Measurements from ENCODE around the gene UGT1A3. TPM values are rescaled to one million over a fixed set of nuclear protein-coding genes. Genes with fewer than 3 reads are reported as not detected.
A peak's percentile ranks its signal among the peaks of the same experiment; 100 is the strongest.

The UGT1A3 gene
- total and polyA plus RNA-seq, 8 donors: not detected

DNA sequence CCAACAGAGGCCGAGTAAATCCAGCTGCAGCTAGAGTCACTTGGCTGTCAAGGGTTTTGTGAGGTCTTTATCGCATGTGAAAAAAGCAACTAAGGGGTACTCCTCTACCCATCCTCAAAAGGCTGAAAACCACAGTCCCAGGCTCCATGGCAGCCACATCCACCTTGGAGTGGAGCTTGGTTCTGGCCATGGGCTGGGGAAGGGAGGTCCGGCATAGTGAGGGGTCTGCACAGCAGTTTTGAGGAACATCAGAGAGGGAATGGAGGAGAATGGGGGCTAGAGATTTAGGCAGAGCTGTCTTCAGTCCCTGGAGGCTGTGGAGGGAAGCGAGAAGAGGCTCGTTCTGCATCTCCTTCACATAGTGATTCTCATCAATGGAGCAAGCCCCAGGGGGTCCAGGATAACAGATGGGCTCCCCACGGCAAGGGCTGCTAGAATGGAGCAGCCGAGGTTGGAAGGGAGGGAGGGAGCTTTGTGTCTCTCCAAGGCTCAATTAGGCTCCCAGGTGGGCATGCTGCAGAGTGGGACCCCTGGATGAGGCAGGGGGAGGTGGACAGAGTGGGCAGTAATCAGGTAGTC lies 70.3 kb downstream of the UGT1A3 start:
- intact Hi-C loops (cut with DNase I): no loop called here
- no peak for FAIRE-seq
- no peaks in the 10 kb centered on the region for H3K4me1 ChIP-seq
- H3K36me3 ChIP-seq: no peaks in the 10 kb centered on the region
- no peaks in the 10 kb centered on the region for H3K9me3 ChIP-seq
- no peak for ATAC-seq
- WGBS, 2 donors: 44 to 51% methylated on average over 7 of the region's 7 CpGs
- peak in 1 of 6 donors; percentile 24 for DNase-seq
- H3K4me3 ChIP-seq: no peak overlapping the region
- no peaks in the 10 kb centered on the region for H3K27me3 ChIP-seq
- no peak overlapping the region for H3K27ac ChIP-seq
- TF ChIP-seq, protein P1, sequence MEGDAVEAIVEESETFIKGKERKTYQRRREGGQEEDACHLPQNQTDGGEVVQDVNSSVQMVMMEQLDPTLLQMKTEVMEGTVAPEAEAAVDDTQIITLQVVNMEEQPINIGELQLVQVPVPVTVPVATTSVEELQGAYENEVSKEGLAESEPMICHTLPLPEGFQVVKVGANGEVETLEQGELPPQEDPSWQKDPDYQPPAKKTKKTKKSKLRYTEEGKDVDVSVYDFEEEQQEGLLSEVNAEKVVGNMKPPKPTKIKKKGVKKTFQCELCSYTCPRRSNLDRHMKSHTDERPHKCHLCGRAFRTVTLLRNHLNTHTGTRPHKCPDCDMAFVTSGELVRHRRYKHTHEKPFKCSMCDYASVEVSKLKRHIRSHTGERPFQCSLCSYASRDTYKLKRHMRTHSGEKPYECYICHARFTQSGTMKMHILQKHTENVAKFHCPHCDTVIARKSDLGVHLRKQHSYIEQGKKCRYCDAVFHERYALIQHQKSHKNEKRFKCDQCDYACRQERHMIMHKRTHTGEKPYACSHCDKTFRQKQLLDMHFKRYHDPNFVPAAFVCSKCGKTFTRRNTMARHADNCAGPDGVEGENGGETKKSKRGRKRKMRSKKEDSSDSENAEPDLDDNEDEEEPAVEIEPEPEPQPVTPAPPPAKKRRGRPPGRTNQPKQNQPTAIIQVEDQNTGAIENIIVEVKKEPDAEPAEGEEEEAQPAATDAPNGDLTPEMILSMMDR (IDR thresholded peaks at IDR 0.05): no peak

DNA sequence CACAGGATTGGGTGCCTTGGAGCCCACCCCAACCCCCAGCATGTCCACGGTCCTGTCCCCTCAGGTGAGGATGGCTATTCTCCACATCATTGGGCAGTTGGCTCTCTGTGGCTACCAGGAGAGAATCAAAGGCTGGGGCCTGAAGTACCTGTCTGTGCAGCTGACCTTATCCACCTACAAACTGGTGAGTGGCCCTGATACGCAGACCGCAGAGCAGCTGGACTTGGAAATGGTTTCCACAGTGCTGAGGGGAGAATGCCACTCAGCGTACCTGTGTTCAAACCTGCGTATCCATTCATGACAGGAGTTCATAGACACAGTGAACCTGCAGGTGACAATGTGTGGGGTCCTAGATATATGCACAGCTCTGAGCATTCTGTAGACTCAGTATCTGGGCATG lies 70.9 kb downstream of the UGT1A3 start:
- Histone ChIP-seq H3K36me3 (no peaks in the 10 kb centered on the region), H3K27ac (no peak overlapping the region), H3K4me3 (no peak overlapping the region), H3K4me1 (no peaks in the 10 kb centered on the region), H3K9me3 (no peaks in the 10 kb centered on the region), H3K27me3 (no peaks in the 10 kb centered on the region)
- FAIRE-seq (no peak), DNase-seq (peak in 1 of 6 donors; percentile 17), ATAC-seq (no peak)
- intact Hi-C loops (cut with DNase I): no loop called here
- TF ChIP-seq, protein P1 (IDR thresholded peaks at IDR 0.05): no peak
- WGBS, 2 donors: 46 to 74% methylated on average over 5 of the region's 5 CpGs

DNA sequence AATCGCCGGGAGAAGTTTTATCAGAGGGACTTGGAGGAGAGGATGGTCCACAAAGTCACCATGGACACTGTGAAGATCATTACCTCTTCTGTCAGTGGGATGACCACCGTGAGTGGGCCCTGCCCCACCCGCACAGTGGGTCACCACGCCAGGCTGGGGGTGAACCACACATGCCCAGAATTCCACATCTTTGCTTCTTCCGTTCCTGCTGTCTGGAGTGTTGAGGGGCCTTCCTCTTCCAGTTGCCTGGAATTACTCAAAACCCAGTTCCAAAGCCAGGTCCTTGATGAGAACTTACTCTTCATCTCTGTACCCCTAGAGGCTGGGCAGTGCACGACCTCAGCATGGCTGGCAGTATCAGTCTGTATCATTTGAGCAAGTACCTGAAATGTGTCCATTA lies 71.4 kb downstream of the UGT1A3 start:
- no peak for ATAC-seq
- Histone ChIP-seq H3K27me3 (no peaks in the 10 kb centered on the region), H3K4me1 (no peaks in the 10 kb centered on the region), H3K4me3 (no peak overlapping the region), H3K9me3 (no peaks in the 10 kb centered on the region), H3K36me3 (no peaks in the 10 kb centered on the region), H3K27ac (no peak overlapping the region)
- TF ChIP-seq, protein P1 (IDR thresholded peaks at IDR 0.05): no peak
- DNase-seq: peak in 1 of 6 donors; percentile 30
- intact Hi-C loops (cut with DNase I): no loop called here
- 67 to 76% methylated on average over 7 of the region's 7 CpGs for WGBS, 2 donors
- no peak for FAIRE-seq

- Histone ChIP-seq H3K4me3 (no peak overlapping the region), H3K4me1 (no peaks in the 10 kb centered on the region), H3K27me3 (no peaks in the 10 kb centered on the region), H3K36me3 (no peaks in the 10 kb centered on the region), H3K27ac (no peak overlapping the region), H3K9me3 (no peaks in the 10 kb centered on the region)
- DNase-seq (peak in 1 of 6 donors; percentile 6), ATAC-seq (no peak), FAIRE-seq (no peak)
- intact Hi-C loops (cut with DNase I): no loop called here
- TF ChIP-seq, protein P1 (IDR thresholded peaks at IDR 0.05): no peak
- 50 to 68% methylated on average over 9 of the region's 9 CpGs for WGBS, 2 donors
Measured at GRCh38 chr2:233801357-233802131, 72.7 kb downstream of the UGT1A3 start.

Data from pancreas (tissue), 10 donors.